Measurements from ENCODE around the gene SMYD2.

The SMYD2 gene

DNA sequence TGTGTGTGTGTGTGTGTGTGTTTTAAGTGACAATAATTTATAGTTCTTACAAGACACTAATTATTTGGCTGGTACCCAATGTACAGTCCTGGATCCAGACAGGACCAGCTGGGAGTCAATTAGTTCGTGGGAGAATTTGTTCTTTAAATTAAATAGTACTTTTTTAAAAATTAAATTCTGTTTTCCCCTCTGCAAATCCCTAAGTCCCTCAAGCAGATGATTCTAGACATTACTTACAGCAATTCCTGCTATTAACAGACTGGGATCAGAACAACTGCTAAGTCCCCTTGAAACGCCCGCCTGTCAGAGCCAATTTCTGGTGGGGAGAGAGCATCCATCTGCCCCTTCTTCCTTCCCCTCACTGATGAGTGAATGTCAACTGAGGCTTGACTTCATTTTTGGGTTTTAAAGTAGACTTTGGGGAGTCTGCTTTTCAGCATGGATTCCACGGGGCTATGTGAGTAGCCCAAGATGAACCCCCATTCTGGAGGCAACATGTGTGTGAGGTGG lies 83.9 kb downstream of the SMYD2 start:
- DNase-seq = no peak

DNA sequence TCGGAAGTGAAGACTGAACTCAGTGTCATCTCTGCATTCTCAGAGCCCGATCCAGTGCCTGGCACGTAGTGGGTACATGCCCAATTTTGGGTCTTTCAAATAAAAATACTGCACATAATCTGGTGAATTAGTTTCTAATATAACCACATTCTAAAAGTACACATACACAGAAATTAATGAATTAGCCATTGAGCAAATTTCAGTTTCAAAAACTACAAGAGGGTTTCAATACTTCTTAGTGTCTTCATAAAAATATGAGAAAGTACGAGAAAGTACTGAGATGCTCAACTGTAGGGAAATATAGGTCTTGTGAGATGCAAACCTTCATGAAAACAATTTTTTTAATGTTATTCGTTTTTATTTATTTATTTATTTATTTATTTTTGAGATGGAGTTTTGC lies 86.9 kb downstream of the SMYD2 start:
- no peak for DNase-seq

DNA sequence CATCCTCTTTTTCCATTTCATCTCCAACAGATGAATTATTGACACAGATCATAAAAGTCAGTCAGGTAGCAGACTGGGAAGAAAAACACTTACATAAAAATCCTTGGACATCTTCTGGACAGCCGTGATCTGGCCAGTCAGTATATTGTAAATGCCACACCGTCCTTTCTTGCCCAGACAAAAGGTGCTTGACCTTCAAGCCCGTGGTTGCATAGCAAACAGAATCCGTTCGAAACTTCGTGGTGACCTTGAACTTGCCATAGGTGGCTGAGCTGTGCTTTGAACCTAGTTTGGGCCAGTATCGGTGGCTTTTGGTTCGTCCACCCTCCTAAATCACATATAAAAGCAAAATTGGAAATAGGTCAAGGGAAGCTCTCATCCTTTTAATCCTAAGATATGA lies 88.4 kb downstream of the SMYD2 start:
- no peak for DNase-seq

DNA sequence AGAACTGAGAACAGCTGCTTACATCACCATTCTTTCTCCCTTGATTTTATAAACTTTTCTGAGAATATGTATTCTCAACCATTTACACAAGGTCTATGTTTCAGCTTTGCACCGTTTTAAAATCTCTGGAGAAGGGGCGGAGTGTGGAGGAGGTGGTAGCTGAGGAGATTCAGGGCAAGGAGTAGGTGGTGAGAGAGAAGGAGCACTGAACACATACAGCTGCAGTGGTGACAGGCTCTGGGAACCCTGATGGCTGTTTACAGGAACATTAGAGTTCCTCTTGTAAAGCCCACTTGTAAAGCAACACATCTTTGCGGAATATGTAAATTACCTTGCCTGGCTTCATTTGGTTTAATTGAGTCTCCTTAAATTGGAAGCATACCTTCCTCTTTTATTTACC lies 89.7 kb downstream of the SMYD2 start:
- no peak for DNase-seq

DNA sequence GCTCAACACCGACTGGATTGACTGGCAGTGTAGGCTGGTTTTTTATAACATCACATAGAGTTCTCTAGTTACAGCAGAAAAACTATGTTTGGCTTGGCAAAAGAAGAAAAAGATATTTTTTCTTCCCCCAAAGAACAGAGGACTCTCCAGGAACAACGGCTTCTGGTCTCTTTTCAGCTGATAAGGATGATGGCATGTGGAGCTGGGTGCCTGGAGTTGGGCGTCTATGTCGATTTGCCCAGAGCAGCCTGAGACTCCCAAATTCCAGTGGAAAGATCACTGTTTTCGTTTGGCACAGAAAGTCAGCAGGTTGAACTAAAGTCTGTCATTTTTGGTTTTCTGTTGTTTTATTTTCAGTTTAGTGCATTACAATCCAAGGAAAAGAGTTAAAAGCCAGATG lies 91.1 kb downstream of the SMYD2 start:
- no peak for DNase-seq

DNA sequence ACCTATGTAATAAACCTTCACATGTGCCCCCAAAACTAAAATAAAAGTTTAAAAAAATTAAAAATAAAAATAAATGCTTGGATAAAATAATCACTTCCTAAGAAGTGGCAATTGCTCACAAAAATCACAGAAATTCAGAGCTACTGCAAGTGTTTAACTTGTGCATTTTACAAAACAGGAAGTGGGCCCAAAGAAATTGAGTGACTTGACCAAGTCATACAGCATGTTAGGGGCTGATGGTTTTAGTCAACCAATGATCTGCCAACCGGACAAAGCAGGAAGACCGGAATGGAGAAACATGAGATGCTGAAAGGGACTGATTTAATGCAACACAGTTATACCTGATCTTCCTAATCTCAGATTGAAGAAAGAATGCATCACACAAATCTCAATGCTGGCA lies 96.5 kb downstream of the SMYD2 start:
- DNase-seq = no peak

DNA sequence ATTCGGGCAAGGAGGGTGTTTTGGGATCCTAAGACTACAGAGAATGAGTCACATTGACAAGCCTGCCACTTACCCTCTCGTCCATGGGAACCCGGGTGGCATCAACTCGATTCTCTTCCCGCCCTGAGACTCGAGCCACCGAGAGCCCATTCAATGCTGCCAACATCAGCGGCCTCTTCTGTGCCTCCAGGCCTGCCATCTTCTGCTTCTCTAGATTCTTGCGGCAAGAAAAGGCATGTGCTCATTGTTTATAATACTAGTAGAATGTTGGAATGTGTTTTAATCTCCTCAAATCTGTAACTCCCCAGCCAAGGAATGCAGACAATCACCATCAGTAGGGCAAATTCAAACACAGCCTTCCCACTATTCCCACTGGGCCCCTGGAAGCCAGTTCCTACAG lies 96.9 kb downstream of the SMYD2 start:
- DNase-seq = peak; percentile 87

DNA sequence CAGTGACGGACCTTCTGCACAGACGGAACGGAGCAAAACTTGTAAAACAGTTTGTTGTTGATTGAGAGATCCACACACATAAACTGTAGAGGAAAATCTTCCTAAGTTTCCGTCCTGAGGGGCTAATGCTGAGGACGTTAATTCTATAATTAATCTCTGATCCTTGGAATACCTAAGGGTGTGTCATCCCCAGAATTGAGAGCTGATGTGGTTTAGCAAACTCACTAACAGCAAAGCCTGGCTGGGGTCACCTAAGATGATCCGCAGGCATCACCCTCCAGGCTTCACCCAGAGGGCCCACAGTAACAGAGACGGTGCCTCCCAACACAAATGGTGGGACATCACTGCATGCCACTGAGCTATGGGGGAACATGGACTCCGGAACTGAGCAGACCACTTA lies 97.5 kb downstream of the SMYD2 start:
- DNase-seq = no peak

DNA sequence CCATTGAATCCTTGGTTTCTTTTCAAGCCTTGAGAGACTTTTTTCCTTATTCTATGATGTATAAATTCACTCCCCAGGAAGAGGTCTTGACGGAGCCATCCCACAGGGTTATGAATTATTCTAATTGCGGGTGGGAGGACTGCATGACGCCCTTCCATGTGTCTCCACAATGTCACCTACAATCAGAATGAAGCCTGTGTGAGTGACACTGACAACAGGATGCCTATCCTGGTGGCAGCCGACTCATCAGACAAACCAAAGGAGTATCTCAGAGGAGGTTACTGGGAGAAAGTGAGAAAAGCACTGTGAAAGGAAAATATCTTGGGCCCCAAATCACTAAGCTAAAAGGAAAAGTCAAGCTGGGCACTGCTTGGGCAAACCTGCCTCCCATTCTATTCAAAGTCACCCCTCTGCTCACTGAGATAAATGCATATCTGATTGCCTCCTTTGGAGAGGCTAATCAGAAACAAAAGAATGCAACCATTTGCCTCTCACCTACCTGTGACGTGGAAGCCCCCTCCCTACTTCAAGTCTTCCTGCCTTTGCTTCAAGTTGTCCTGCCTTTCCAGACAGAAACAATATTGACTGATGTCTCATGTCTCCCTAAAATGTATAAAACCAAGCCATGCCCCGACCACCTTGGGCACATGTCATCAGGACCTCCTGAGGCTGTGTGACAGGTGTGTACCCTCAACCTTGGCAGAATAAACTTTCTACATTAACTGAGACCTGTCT lies 98.4 kb downstream of the SMYD2 start:
- no peak for DNase-seq

DNA sequence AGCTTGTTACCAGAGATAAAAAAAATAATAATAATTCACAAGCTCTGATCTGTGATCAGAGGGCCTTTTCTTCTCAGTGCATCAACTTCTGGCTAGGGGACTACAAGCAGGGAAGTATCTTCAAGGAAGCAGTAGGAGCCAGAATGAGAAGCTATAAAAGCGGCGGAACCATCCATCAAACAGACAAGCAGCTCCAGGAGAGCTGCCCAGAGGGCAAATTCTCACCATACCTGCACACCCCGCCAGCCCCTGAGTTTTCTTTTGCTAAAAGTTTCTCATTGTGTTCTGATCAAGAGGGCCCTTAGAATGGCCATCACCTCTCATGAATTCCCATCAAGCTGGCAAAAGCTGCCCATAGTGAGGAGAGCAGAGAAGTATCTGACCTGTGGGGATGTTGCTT lies 99.4 kb downstream of the SMYD2 start:
- no peak for DNase-seq

DNA sequence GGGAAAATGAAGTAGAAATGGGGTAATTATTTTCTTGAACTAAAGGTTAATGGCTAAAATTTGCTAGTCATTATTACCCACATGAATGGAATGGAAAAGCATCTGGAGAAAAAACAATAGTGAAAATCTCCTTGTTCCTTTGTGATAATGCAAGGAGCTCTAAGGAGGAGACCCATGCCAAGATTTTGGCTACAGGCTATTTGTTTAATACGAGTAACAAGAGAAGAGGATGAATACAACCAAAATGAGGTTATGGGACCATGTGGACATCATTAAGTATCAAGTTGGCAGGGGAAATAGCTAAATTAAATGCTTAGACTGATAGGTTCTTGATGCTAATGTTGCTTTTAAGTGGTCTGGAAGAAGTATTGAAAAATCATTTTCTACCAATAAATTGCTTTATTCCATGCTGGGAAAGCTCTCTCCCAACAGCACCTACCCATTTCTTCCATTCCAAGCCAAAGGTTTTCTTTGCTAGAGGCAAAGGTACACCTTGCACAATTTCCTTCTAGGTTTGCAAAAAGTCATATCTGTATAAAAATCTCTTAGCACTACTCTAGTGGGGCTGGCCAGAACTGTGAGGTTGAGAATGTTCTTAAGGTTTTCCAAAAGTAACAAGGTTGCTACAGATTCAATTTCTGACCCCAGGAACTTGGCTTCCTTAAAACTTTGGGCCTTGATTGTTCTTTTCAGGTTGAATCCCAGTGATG lies 100.2 kb downstream of the SMYD2 start:
- no peak for DNase-seq

DNA sequence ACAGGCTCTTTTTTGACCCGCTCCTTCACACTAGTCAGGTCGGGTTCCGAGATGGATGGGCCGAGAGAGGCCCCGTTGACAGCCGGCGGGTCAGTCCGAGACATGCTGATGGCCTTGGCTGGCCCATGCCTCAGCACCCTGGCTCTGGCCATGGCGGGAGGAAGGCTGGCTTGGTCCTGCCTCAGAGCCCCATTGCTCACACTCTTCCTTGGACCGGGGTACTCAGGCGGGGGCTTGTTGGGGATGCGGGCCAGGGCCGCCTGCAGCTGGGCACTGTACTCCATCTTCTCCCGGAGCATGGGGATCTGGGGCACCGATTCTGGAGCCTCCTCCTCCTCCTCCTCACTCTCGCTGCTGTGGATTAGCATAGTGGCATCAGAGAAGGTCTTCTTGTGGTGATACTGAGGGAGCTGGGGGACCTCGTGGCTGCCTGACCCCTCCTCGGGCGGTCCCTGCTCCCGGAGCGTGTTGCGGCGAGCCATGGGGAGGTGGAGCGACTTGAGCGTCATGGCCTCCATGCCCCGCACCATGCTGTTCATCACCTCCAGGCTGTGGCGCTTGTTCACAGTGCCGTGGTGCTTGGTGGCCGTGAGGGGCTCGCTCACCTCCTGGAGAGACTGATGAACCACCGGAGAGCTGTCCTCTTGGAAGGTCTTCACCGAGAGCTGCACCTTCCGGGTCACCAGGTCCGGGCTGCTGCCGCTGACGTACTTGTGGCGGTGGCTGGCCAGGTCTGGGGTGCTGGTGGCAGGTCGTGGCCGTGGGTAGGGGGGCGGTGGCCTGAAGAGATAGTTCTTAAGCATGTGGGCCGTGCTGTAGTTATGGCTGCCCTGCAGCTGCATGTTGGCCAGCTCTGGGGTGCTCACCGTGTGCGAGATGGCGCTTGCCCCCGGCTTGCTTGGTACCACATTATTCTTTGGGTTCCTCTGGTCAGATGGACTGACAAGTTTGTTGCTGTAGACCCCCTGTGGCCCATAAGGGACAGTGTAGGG lies 102.7 kb downstream of the SMYD2 start:
- no peak for DNase-seq

DNA sequence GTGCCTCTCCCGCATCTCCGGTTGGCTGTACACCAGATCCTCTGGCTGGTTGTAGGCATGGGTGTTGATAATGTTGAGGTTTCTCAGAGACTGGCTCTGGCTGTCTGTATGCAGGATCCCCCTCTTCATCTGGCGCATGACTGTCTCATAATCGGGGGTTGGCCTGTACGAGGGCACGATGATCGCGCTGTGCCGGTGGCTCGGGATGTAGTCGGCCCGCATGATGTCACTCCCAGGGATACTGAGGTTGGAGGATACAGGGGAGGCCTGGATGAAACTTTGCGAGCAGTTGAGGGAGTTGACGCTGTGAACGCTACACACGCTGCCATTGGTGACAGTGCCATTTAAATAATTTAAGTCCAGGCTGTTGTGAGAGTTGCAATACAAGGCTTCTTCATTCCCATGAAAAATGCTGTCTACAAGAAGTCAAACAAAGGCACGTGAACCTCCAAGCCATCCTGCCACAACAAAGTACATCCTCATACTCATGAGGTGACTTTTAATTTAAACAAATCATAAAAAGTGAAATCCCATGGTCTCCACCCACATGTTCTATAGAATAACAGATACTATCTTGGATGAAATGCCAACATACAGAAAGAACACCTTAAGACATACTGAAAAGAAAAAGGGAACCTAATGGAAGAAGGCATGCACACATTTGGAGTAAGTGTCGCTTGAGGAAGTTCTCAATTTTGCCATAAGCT lies 103.6 kb downstream of the SMYD2 start:
- no peak for DNase-seq

DNA sequence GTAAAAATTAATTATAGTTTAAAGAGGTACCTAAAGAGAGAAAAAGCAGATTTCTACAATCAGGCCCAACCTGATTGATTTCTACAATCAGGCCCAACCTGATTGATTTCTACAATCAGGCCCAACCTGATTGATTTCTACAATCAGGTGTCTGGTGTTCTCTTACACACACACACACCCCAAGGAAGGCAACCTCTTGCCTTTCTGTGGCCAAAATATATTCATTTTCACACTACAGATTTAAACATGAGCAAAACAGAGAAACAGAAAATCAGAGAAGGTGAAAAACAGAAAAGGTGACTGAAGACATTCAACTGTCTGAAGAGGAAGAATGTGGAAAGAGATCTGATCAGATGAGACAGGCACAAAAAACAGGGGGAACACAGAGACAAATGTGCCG lies 104.5 kb downstream of the SMYD2 start:
- no peak for DNase-seq

DNA sequence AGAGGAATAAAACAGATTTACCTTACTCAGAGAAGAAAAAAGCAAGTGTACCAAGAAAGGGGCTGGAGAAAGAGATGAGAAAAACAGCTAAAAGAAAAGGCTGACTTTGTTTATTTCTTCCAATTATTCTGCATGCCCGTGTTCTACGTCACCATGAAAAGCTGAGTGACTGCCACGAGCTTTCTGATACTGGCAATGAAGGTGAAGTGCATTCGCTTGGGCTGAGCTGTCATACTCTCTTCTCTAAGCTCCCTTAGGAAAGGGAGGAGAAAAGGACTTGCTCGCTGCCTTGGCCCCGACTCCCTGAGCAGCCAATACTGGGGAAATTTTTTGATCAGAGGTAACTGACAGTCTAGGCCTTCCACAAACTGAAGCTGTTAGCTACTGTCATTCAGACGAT lies 105.4 kb downstream of the SMYD2 start:
- DNase-seq = no peak

Data from fibroblast of upper back skin (primary cell).